ENCODE measurements around the gene EXT2.

EXT2 gene

DNA sequence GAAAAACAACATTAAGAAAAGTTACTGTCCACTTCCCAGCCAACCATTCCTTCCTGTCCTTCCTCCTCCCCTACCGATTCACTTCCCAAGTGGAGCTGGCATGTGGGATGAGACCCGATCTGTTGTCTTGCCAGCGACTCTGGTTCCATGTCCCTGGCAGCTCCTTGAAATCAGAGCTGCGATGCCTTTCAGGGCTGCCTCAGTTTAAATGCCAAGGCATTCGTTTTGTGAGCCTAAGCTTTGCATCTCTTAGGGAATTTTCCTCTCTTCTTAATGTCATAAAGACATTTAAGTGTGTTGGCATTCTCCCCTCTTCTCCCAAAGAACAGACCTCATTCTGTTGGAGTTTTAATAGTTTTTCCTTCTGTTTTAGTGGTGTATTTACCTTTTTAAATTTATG lies 98.4 kb downstream of the EXT2 start:
- H3K79me2 ChIP-seq (ENCODE audit: insufficient read depth, low read length) = no peaks in the 10 kb centered on the region
- no peak overlapping the region for H3K4me2 ChIP-seq (ENCODE audit: low read depth, low read length, poor library complexity, severe bottlenecking)
- H3K4me3 ChIP-seq (ENCODE audit: low read length, poor library complexity, severe bottlenecking) = no peak overlapping the region
- H3K27me3 ChIP-seq (ENCODE audit: insufficient read depth, low read length, poor library complexity, severe bottlenecking) = no peaks in the 10 kb centered on the region
- H4K20me1 ChIP-seq (ENCODE audit: insufficient read depth, low read length, poor library complexity, severe bottlenecking) = no peaks in the 10 kb centered on the region
- H3K9ac ChIP-seq (ENCODE audit: low read depth, low read length, poor library complexity, severe bottlenecking) = no peak overlapping the region
- H3F3A ChIP-seq (ENCODE audit: low read depth) = no peaks in the 10 kb centered on the region
- H3K9me2 ChIP-seq (replicated peaks; ENCODE audit: low read depth, low read length) = no peaks in the 10 kb centered on the region
- no peak overlapping the region for H2AFZ ChIP-seq (ENCODE audit: low read length)
- TF ChIP-seq, protein P1, sequence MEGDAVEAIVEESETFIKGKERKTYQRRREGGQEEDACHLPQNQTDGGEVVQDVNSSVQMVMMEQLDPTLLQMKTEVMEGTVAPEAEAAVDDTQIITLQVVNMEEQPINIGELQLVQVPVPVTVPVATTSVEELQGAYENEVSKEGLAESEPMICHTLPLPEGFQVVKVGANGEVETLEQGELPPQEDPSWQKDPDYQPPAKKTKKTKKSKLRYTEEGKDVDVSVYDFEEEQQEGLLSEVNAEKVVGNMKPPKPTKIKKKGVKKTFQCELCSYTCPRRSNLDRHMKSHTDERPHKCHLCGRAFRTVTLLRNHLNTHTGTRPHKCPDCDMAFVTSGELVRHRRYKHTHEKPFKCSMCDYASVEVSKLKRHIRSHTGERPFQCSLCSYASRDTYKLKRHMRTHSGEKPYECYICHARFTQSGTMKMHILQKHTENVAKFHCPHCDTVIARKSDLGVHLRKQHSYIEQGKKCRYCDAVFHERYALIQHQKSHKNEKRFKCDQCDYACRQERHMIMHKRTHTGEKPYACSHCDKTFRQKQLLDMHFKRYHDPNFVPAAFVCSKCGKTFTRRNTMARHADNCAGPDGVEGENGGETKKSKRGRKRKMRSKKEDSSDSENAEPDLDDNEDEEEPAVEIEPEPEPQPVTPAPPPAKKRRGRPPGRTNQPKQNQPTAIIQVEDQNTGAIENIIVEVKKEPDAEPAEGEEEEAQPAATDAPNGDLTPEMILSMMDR (conservative IDR thresholded peaks at IDR 0.05; ENCODE audit: low read length) = no peak
- TF ChIP-seq EZH2phosphoT487 (IDR thresholded peaks at IDR 0.05; ENCODE audit: borderline replicate concordance) = no peak
- no peaks in the 10 kb centered on the region for H3K4me1 ChIP-seq (ENCODE audit: insufficient read depth, low read length, poor library complexity, severe bottlenecking)
- H3K9me3 ChIP-seq (ENCODE audit: insufficient read depth, low read depth, low read length) = 0 out of 2 replicates have a peak, but pooled peaks cover 5% of the 10 kb centered on the region
- H3K36me3 ChIP-seq (ENCODE audit: insufficient read depth, low read length) = peaks cover 17% of the 10 kb centered on the region; the same call in 1 of the 2 replicates

DNA sequence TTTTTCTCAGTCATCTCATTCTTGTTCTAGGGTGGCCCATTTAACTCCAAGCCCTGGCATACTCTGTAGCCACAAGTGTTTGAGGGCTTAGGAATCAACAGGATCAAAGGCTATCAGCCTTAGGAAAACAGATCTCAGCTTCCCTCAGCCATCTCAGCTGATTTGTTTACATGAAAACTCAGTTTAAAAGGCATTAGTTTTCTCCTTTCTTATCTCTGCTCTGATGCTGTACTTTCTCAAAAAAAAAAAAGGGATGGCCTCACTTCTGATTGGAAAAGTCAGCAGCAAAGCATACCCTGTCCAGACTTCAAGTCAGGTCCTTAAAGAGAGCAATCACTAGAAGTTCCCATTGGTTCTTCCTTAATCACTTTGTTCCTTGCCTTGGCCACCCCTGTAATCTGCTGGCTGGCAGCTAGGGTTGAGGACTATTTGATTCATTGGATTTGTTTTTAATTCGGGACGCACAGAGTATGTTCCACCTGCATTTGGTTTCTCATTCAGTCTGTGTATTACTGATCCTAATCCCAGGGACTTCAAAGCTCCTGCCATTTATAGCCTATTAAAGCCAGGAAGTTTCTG lies 102.8 kb downstream of the EXT2 start:
- Histone ChIP-seq H3K4me1 (ENCODE audit: insufficient read depth, low read length, poor library complexity, severe bottlenecking) (no peaks in the 10 kb centered on the region), H3K9me2 (replicated peaks; ENCODE audit: low read depth, low read length) (no peaks in the 10 kb centered on the region), H3K27me3 (ENCODE audit: insufficient read depth, low read length, poor library complexity, severe bottlenecking) (no peaks in the 10 kb centered on the region), H3K9ac (ENCODE audit: low read depth, low read length, poor library complexity, severe bottlenecking) (no peak overlapping the region), H3K36me3 (ENCODE audit: insufficient read depth, low read length) (peaks cover 42% of the 10 kb centered on the region; the same call in 1 of the 2 replicates), H3K4me3 (ENCODE audit: low read length, poor library complexity, severe bottlenecking) (no peak overlapping the region), H3K79me2 (ENCODE audit: insufficient read depth, low read length) (no peaks in the 10 kb centered on the region), H3F3A (ENCODE audit: low read depth) (no peaks in the 10 kb centered on the region), H3K9me3 (ENCODE audit: insufficient read depth, low read depth, low read length) (no peaks in the 10 kb centered on the region), H3K4me2 (ENCODE audit: low read depth, low read length, poor library complexity, severe bottlenecking) (no peak overlapping the region), H4K20me1 (ENCODE audit: insufficient read depth, low read length, poor library complexity, severe bottlenecking) (no peaks in the 10 kb centered on the region), H2AFZ (ENCODE audit: low read length) (no peak overlapping the region)
- TF ChIP-seq, protein P1 (conservative IDR thresholded peaks at IDR 0.05; ENCODE audit: low read length) = no peak
- TF ChIP-seq EZH2phosphoT487 (IDR thresholded peaks at IDR 0.05; ENCODE audit: borderline replicate concordance) = no peak

DNA sequence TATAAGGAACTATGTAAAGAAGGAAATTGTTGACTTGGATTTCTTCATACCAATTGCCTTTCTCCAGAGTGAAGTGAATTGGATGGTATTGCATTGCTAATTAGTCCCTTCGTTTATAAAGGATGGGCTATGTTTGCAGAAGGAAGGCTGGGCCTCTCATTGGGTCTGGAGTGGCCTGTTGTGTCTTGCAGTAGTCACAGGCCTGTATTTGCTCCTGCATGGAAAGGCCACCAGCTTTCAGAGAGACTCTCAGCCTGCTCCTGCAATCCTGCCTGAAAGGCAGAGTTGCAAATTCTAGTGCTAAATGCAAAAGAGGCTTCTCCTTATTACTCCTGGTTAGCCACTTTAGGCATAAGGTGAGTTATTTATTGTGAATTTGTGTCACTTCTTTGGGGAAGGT lies 103.8 kb downstream of the EXT2 start:
- Histone ChIP-seq H3K4me3 (ENCODE audit: low read length, poor library complexity, severe bottlenecking) (no peak overlapping the region), H4K20me1 (ENCODE audit: insufficient read depth, low read length, poor library complexity, severe bottlenecking) (no peaks in the 10 kb centered on the region), H3F3A (ENCODE audit: low read depth) (no peaks in the 10 kb centered on the region), H3K9me3 (ENCODE audit: insufficient read depth, low read depth, low read length) (no peaks in the 10 kb centered on the region), H3K9ac (ENCODE audit: low read depth, low read length, poor library complexity, severe bottlenecking) (no peak overlapping the region), H2AFZ (ENCODE audit: low read length) (no peak overlapping the region), H3K4me2 (ENCODE audit: low read depth, low read length, poor library complexity, severe bottlenecking) (no peak overlapping the region), H3K4me1 (ENCODE audit: insufficient read depth, low read length, poor library complexity, severe bottlenecking) (no peaks in the 10 kb centered on the region), H3K36me3 (ENCODE audit: insufficient read depth, low read length) (peaks cover 42% of the 10 kb centered on the region; the same call in 1 of the 2 replicates), H3K79me2 (ENCODE audit: insufficient read depth, low read length) (no peaks in the 10 kb centered on the region), H3K27me3 (ENCODE audit: insufficient read depth, low read length, poor library complexity, severe bottlenecking) (no peaks in the 10 kb centered on the region), H3K9me2 (replicated peaks; ENCODE audit: low read depth, low read length) (no peaks in the 10 kb centered on the region)
- TF ChIP-seq, protein P1 (conservative IDR thresholded peaks at IDR 0.05; ENCODE audit: low read length) = no peak
- TF ChIP-seq EZH2phosphoT487 (IDR thresholded peaks at IDR 0.05; ENCODE audit: borderline replicate concordance) = no peak

Data from Loucy (cell line).